CD4-positive, alpha-beta T cell (primary cell): ENCODE results near the gene KLHL30. TPM values are rescaled to one million over a fixed set of nuclear protein-coding genes. Genes with fewer than 3 reads are reported as not detected.

Experiments
- ATAC-seq: fragments of 200-7000 bp; cut with Tn5 transposase; one replicate; pipeline ENCODE4 v1.10.0; 2022; ENCODE audit warnings: mild to moderate bottlenecking; ENCODE audit not compliant: poor library complexity
- CTCF ChIA-PET: fragments of 350-600 bp; sonication (Branson Sonifier 250); formaldehyde crosslinking; loops from one replicate; lab custom pipeline; 2021; ENCODE audit warnings: antibody characterized with exemption, inconsistent platforms; lab: Charles Lee
- POLR2A ChIA-PET: fragments of 350-600 bp; sonication (Branson Sonifier 250); formaldehyde crosslinking; loops from one replicate; lab custom pipeline; 2021; ENCODE audit warnings: antibody characterized with exemption, inconsistent platforms; lab: Charles Lee
- DNase-seq, 14 experiments: peaks; one replicate each; pipeline ENCODE4 v3.0.0-alpha.2; 2013 to 2020; ENCODE audit warnings: mixed read lengths in 2 of 14
- H3K27ac ChIP-seq, 2 donors: one replicate each; pipeline versions ENCODE4 v1.5.1 to v1.7.0; 2013; ENCODE audit warnings: low read length in 2 of 2, low read depth in 1 of 2, mild to moderate bottlenecking in 1 of 2
- H3K27me3 ChIP-seq, 2 experiments: 1 replicate in 1 of 2; 2 replicates in 1 of 2; pipeline versions ENCODE4 v1.6.1 to v1.7.0; 2013; ENCODE audit warnings: low read length in 2 of 2, control low read depth in 1 of 2, mild to moderate bottlenecking in 1 of 2, moderate library complexity in 1 of 2; ENCODE audit not compliant: insufficient read depth in 2 of 2, control insufficient read depth in 1 of 2
- H3K36me3 ChIP-seq: one replicate; pipeline ENCODE4 v1.6.1; 2013; ENCODE audit warnings: low read length, control low read depth; ENCODE audit not compliant: insufficient read depth
- H3K4me1 ChIP-seq: one replicate; pipeline ENCODE4 v1.6.1; 2013; ENCODE audit warnings: low read length, control low read depth; ENCODE audit not compliant: insufficient read depth
- H3K4me3 ChIP-seq: one replicate; pipeline ENCODE4 v1.5.1; 2013; ENCODE audit warnings: mild to moderate bottlenecking, low read length, moderate library complexity
- H3K9me3 ChIP-seq, 2 experiments: 1 replicate in 1 of 2; 2 replicates in 1 of 2; pipeline versions ENCODE4 v1.6.1 to v1.7.0; 2013; ENCODE audit warnings: low read length in 2 of 2, mild to moderate bottlenecking in 2 of 2, control low read depth in 1 of 2, moderate library complexity in 1 of 2; ENCODE audit not compliant: control insufficient read depth in 1 of 2, insufficient read depth in 1 of 2
- H3K27ac Mint-ChIP-seq: one replicate; pipeline ENCODE4 v1.8.0; 2020; ENCODE audit warnings: mixed read lengths
- H3K27me3 Mint-ChIP-seq: one replicate; pipeline ENCODE4 v1.8.0; 2021; ENCODE audit warnings: mixed read lengths
- H3K36me3 Mint-ChIP-seq: one replicate; pipeline ENCODE4 v1.8.0; 2021; ENCODE audit warnings: low read depth, mixed read lengths
- H3K4me1 Mint-ChIP-seq: one replicate; pipeline ENCODE4 v1.8.0; 2021; ENCODE audit warnings: low read depth, mixed read lengths
- H3K4me3 Mint-ChIP-seq: one replicate; pipeline ENCODE4 v1.8.0; 2020; ENCODE audit warnings: mild to moderate bottlenecking, mixed read lengths
- H3K9me3 Mint-ChIP-seq: one replicate; pipeline ENCODE4 v1.8.0; 2020; ENCODE audit warnings: mixed read lengths
- intact Hi-C, 2 experiments: fragments of 100-400 bp; cut with DNase I in 1 of 2; cut with micrococcal nuclease in 1 of 2; formaldehyde crosslinking; loops; one replicate each; pipeline versions ENCODE4 v1.15.1 to v1.9.0; 2023 to 2025; cut with DNase I, micrococcal nuclease
- total RNA-seq, 174 experiments: library from RNA in 2 of 174; stranded (reverse) in 2 of 174; gene quantifications; one replicate each; pipeline ENCODE4 v1.2.3 and lab custom pipeline; 2021 to 2026
- TF ChIP-seq, protein P1 (sequence below): fragments of 200-600 bp; IDR thresholded peaks from one replicate; pipeline ENCODE4 v1.8.0; 2022; ENCODE audit warnings: antibody characterized with exemption, mild to moderate bottlenecking

Gene KLHL30
- total RNA-seq, 2 experiments from 2014 or later = not detected

DNA sequence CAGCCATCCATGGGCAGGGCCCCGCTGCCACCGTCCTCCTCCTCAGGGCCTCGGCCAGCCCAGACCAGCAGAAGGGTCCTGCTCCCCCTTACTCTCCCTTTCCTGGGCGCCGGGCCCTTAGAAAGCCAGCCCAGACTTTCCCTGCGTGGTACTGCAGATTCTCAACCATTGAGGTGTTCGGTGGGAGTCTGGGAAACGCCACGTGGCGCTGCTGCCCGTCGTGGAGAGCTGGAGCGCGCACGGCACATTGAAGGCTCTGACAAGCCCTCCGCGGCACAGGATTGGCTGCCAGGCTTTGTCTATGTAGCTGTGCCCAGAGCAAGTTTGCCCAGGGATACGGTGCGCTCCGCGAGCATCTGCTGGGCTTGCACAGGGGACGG, 10.4 kb upstream of the KLHL30 start:
- no peaks in the 10 kb centered on the region for H3K36me3 Mint-ChIP-seq
- Histone ChIP-seq H3K27ac (no peak overlapping the region), H3K27me3 (no peaks in the 10 kb centered on the region), H3K9me3 (no peaks in the 10 kb centered on the region), H3K4me1 (no peaks in the 10 kb centered on the region), H3K36me3 (no peaks in the 10 kb centered on the region), H3K4me3 (no peak overlapping the region)
- DNase-seq (no peak), ATAC-seq (no peak)
- TF ChIP-seq, protein P1, sequence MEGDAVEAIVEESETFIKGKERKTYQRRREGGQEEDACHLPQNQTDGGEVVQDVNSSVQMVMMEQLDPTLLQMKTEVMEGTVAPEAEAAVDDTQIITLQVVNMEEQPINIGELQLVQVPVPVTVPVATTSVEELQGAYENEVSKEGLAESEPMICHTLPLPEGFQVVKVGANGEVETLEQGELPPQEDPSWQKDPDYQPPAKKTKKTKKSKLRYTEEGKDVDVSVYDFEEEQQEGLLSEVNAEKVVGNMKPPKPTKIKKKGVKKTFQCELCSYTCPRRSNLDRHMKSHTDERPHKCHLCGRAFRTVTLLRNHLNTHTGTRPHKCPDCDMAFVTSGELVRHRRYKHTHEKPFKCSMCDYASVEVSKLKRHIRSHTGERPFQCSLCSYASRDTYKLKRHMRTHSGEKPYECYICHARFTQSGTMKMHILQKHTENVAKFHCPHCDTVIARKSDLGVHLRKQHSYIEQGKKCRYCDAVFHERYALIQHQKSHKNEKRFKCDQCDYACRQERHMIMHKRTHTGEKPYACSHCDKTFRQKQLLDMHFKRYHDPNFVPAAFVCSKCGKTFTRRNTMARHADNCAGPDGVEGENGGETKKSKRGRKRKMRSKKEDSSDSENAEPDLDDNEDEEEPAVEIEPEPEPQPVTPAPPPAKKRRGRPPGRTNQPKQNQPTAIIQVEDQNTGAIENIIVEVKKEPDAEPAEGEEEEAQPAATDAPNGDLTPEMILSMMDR = no peak
- no peaks in the 10 kb centered on the region for H3K9me3 Mint-ChIP-seq
- no peaks in the 10 kb centered on the region for H3K27me3 Mint-ChIP-seq
- CTCF ChIA-PET = no interaction called here
- H3K4me1 Mint-ChIP-seq = no peaks in the 10 kb centered on the region
- intact Hi-C loops = no loop called here
- POLR2A ChIA-PET = no interaction called here
- H3K4me3 Mint-ChIP-seq = no peak overlapping the region
- no peak overlapping the region for H3K27ac Mint-ChIP-seq

DNA sequence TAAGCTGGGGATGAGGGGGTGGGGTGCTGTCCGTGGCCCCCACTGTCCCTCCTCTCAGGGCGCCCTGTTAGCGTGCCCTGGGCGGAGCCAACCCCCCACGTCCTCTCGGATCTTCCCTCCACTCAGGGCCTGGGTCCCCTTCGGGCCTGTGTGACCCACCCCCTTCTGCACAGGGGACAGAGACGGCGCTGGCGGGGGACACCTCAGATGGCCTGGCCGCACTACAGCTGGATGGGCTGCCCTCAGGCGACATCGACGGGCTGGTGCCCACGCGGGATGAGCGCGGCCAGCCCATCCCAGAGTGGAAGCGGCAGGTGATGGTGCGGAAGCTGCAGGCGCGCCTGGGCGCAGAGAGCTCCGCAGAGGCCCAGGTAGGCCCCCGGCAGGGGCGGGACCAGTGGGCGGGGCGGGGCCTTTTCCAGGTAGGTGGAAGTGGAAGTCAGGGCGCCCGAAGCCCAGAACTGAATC, 9.9 kb upstream of the KLHL30 start:
- H3K36me3 ChIP-seq = no peaks in the 10 kb centered on the region
- H3K27ac ChIP-seq = no peak overlapping the region
- intact Hi-C loops = no loop called here
- H3K9me3 ChIP-seq = no peaks in the 10 kb centered on the region
- TF ChIP-seq, protein P1 = no peak
- CTCF ChIA-PET = no interaction called here
- no peak overlapping the region for H3K4me3 ChIP-seq
- Mint-ChIP-seq H3K36me3 (no peaks in the 10 kb centered on the region), H3K4me3 (no peak overlapping the region), H3K27ac (no peak overlapping the region), H3K27me3 (no peaks in the 10 kb centered on the region), H3K4me1 (no peaks in the 10 kb centered on the region), H3K9me3 (no peaks in the 10 kb centered on the region)
- no peaks in the 10 kb centered on the region for H3K27me3 ChIP-seq
- no peak for ATAC-seq
- POLR2A ChIA-PET = no interaction called here
- no peaks in the 10 kb centered on the region for H3K4me1 ChIP-seq
- no peak for DNase-seq

DNA sequence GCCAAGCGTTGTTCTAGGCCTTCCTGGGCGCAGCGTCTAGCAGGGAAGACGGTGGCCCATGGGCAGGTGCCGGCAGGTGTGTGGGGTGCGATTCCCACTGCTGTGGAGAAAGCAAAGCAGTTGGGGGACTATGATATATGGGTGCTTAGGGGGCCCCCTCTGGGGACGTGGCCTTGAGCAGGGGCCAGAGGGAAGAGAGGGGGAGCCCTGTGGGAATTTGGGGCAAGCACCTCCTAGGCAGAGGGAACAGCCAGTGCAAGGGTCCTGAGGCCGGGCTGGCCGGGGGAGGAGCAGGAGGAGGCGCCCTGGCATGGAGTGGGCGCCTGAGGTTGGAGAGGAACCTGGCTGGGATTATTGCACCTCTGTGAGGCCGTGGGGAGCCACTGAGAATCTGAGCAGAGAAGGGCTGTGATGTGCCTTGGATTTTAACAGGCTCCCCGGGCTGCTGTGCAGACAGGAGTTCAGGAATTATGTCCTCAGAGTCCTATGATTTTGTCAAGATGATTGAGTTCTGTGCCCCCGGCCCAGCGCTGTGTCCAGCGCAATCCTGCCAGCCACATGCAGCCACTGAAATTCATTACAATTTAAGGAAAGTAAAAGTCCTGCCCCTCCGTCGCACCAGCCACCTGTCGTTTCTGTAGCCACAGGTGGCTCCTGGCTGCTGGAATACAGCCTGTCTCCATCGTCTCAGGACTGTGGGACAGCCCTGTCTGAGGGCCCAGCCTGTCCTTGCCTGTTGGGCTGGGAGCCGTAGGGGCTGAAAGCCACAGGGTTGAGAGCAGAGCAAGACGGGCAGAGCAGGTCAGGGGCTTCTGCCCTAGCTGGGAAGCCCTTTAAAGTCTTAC, 9.1 kb upstream of the KLHL30 start:
- H3K4me1 Mint-ChIP-seq = no peaks in the 10 kb centered on the region
- ChIA-PET CTCF (no interaction called here), POLR2A (no interaction called here)
- H3K9me3 Mint-ChIP-seq = no peaks in the 10 kb centered on the region
- Histone ChIP-seq H3K9me3 (no peaks in the 10 kb centered on the region), H3K4me1 (no peaks in the 10 kb centered on the region), H3K4me3 (no peak overlapping the region), H3K27ac (no peak overlapping the region), H3K27me3 (no peaks in the 10 kb centered on the region), H3K36me3 (no peaks in the 10 kb centered on the region)
- no peaks in the 10 kb centered on the region for H3K36me3 Mint-ChIP-seq
- TF ChIP-seq, protein P1 = no peak
- ATAC-seq = no peak
- H3K4me3 Mint-ChIP-seq = no peak overlapping the region
- intact Hi-C loops = no loop called here
- H3K27ac Mint-ChIP-seq = no peak overlapping the region
- DNase-seq = no peak
- H3K27me3 Mint-ChIP-seq = no peaks in the 10 kb centered on the region
